Nephron (organoid): ENCODE results near the gene VIPR1.

ENCODE experiments used
- H3K27ac Mint-ChIP-seq, 3 experiments: 2 replicates each; pipeline ENCODE4 v1.8.0; 2020; ENCODE audit warnings: mixed read lengths in 3 of 3, mild to moderate bottlenecking in 2 of 3, moderate library complexity in 1 of 3
- H3K27me3 Mint-ChIP-seq: 2 replicates; pipeline ENCODE4 v1.8.0; 2021; ENCODE audit warnings: low read depth, mild to moderate bottlenecking, moderate library complexity, mixed read lengths
- H3K36me3 Mint-ChIP-seq: 2 replicates; pipeline ENCODE4 v1.8.0; 2020; ENCODE audit warnings: low read depth, mixed read lengths
- H3K4me1 Mint-ChIP-seq: 2 replicates; pipeline ENCODE4 v1.8.0; 2020; ENCODE audit warnings: mixed read lengths
- H3K4me3 Mint-ChIP-seq, 3 experiments: 2 replicates each; pipeline ENCODE4 v1.8.0; 2020; ENCODE audit warnings: mild to moderate bottlenecking in 3 of 3, mixed read lengths in 3 of 3, moderate library complexity in 2 of 3
- H3K9me3 Mint-ChIP-seq: 2 replicates; pipeline ENCODE4 v1.8.0; 2020; ENCODE audit warnings: mixed read lengths
- CTCF ChIP-seq, 3 experiments: fragments of 200-600 bp; sonication (generic); IDR thresholded peaks; one replicate each; pipeline ENCODE4 v1.5.0; 2021; ENCODE audit warnings: antibody characterized with exemption in 3 of 3; ENCODE audit not compliant: unreplicated experiment in 3 of 3

VIPR1 gene

GRCh38 chr3:42502429-42503250, at the start of gene VIPR1:
VIPR1 (plus strand) TSS chr3:42502643; CDS start chr3:42502736, 93 bp downstream.
- Mint-ChIP-seq H3K36me3 (no peaks in the 10 kb centered on the region), H3K9me3 (no peaks in the 10 kb centered on the region), H3K27me3 (peaks cover 76% of the 10 kb centered on the region), H3K27ac (no peak within 1 kb of the TSS), H3K4me3 (peak within 1 kb of the TSS; percentile 74 to 86 (median 79)), H3K4me1 (peaks cover 13% of the 10 kb centered on the region)
- no peak for TF ChIP-seq CTCF (IDR thresholded peaks at IDR 0.05; ENCODE audit: unreplicated experiment in 3 of 3)

GRCh38 chr3:42456211-42456610, 46.2 kb upstream of the VIPR1 start:
- H3K27me3 Mint-ChIP-seq = peaks cover under 1% of the 10 kb centered on the region
- H3K36me3 Mint-ChIP-seq = no peaks in the 10 kb centered on the region
- no peak overlapping the region for H3K27ac Mint-ChIP-seq
- TF ChIP-seq CTCF (IDR thresholded peaks at IDR 0.05; ENCODE audit: unreplicated experiment in 3 of 3) = no peak
- peaks cover 11% of the 10 kb centered on the region for H3K9me3 Mint-ChIP-seq
- H3K4me3 Mint-ChIP-seq = no peak overlapping the region
- no peaks in the 10 kb centered on the region for H3K4me1 Mint-ChIP-seq

- TF ChIP-seq CTCF (IDR thresholded peaks at IDR 0.05; ENCODE audit: unreplicated experiment in 3 of 3) = no peak
- Mint-ChIP-seq H3K27me3 (peaks cover 2% of the 10 kb centered on the region), H3K27ac (no peak overlapping the region), H3K36me3 (no peaks in the 10 kb centered on the region), H3K9me3 (peaks cover 6% of the 10 kb centered on the region), H3K4me1 (no peaks in the 10 kb centered on the region), H3K4me3 (no peak overlapping the region)
Observed at GRCh38 chr3:42459151-42459550, 43.3 kb upstream of the VIPR1 start.

- H3K9me3 Mint-ChIP-seq = peaks cover 3% of the 10 kb centered on the region
- H3K4me1 Mint-ChIP-seq = no peaks in the 10 kb centered on the region
- no peak overlapping the region for H3K4me3 Mint-ChIP-seq
- peaks cover 11% of the 10 kb centered on the region for H3K27me3 Mint-ChIP-seq
- no peak overlapping the region for H3K27ac Mint-ChIP-seq
- TF ChIP-seq CTCF (IDR thresholded peaks at IDR 0.05; ENCODE audit: unreplicated experiment in 3 of 3) = no peak
- H3K36me3 Mint-ChIP-seq = no peaks in the 10 kb centered on the region
Observed at GRCh38 chr3:42461762-42462161, 40.7 kb upstream of the VIPR1 start.

- H3K9me3 Mint-ChIP-seq = peaks cover 3% of the 10 kb centered on the region
- no peak overlapping the region for H3K4me3 Mint-ChIP-seq
- no peak for TF ChIP-seq CTCF (IDR thresholded peaks at IDR 0.05; ENCODE audit: unreplicated experiment in 3 of 3)
- H3K4me1 Mint-ChIP-seq = no peaks in the 10 kb centered on the region
- no peak overlapping the region for H3K27ac Mint-ChIP-seq
- no peaks in the 10 kb centered on the region for H3K36me3 Mint-ChIP-seq
- H3K27me3 Mint-ChIP-seq = peaks cover 11% of the 10 kb centered on the region
Observed at GRCh38 chr3:42463093-42463492, 39.4 kb upstream of the VIPR1 start.

GRCh38 chr3:42468111-42468510, 34.3 kb upstream of the VIPR1 start:
- Mint-ChIP-seq H3K4me1 (no peaks in the 10 kb centered on the region), H3K36me3 (no peaks in the 10 kb centered on the region), H3K27me3 (peaks cover 13% of the 10 kb centered on the region), H3K9me3 (peaks cover 3% of the 10 kb centered on the region), H3K27ac (no peak overlapping the region), H3K4me3 (no peak overlapping the region)
- no peak for TF ChIP-seq CTCF (IDR thresholded peaks at IDR 0.05; ENCODE audit: unreplicated experiment in 3 of 3)
